GM19467 (cell line): Measurements from ENCODE around the gene TOR3A.

Experiments
- ATAC-seq: cut with Tn5 transposase; IDR thresholded peaks from one replicate; pipeline ENCODE4 v1.9.1; 2021; ENCODE audit warnings: mild to moderate bottlenecking, moderate library complexity; ENCODE audit not compliant: unreplicated experiment

The TOR3A gene

DNA sequence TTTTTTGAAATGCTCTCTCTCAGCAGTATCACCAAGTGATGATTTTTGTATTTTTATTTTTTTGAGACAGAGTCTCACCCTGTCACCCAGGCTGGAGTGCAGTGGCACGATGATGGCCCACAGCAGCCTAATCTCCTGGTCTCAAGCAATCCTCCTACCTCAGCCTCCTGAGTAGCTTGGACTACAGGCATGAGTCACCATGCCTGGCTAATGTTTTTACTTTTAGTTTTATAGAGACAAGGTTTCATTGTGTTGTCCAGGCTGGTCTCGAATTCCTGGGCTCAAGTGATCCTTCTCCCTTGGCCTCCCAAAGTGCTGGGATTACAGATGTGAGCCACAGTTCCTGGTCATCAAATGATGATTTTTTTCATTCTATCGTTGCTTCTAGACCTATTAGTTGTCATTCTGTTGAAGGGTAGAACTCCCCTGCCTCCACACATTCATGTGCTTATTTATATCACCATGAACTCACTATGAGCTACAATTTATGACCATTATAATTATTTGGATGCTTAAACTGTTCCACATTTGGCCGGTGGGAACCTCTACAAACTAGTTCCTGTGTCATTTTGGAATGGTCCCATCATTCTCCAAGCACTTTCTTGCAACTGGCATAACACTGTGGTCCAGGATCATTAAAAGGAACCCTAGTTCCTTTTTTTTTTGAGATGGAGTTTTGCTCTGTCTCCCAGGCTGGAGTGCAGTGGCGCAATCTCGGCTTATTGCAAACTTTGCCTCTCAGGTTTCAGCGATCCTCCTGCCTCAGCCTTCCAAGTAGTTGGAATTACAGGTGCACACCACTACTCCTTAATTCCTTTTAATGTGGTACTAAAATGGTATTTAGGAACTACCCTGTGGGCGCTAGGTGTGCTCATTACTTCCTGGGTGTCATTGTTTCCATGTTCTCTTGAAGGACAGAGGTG is 20.2 kb upstream of the TOR3A start:
- no peak for ATAC-seq

DNA sequence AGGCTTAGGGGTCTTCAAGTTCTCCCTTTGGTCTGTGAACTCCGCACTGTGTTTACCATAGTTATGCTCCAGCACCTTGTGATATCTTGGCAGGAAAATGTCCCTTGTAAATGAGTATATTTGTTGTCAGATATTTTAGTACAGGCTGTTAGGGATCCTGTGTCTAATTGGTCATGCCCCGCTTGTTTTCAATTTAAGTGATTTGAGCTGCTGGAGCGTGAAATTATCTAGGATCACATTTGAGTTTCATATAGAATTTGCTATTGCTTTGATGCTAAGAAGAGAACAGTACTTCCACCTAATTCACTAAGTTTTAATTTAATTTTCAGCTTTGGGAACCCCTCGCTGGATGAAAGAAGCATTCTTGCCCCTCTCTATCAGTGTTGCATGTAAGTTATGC is 15.4 kb upstream of the TOR3A start:
- ATAC-seq, result no peak

DNA sequence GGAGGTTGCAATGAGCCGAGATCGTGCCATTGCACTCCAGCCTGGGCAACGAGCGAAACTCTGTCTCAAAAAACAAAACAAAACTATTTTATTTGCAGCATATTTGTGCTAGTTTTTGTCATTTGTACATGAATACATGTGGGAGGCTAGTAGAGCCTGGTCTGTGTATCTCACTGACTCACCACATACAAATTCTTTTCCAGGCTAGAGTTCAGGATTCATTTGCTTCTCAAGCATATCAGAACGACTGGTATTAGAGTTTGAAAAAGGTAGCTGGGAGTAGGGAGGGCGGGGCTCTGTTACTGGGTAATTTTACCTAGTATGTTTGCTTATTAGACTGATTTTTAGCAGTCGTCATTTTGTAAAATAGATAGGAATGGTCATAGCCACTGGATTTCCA is 4.5 kb upstream of the TOR3A start:
- no peak for ATAC-seq

DNA sequence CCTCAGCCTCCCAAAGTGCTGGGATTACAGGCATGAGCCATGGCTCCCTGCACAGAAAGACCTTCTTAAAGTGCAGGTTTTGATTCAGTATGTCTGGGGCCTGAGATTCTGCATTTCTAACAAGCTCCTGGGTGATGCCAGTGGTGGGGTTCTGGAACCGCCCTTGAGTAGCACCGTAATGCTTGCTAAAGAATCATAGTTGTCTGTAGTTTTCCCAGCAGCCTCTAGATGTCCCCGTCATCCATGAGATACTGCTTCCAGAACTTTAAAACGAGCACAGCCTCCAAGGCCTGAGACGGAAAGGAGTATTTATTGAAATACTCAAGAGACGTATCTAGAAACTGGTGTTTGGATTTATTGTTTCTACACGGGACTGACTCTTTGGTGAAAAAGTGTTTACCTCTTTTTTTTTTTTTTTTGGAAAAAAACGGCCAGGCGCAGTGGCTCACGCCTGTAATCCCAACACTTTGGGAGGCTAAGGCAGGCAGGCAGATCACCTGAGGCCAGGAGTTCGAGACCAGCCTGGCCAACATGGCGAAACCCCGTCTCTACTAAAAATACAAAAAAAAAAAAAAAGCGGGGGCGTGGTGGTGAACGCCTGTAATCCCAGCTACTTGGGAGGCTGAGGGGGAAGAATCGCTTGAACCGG is 2.6 kb upstream of the TOR3A start:
- ATAC-seq, result no peak

DNA sequence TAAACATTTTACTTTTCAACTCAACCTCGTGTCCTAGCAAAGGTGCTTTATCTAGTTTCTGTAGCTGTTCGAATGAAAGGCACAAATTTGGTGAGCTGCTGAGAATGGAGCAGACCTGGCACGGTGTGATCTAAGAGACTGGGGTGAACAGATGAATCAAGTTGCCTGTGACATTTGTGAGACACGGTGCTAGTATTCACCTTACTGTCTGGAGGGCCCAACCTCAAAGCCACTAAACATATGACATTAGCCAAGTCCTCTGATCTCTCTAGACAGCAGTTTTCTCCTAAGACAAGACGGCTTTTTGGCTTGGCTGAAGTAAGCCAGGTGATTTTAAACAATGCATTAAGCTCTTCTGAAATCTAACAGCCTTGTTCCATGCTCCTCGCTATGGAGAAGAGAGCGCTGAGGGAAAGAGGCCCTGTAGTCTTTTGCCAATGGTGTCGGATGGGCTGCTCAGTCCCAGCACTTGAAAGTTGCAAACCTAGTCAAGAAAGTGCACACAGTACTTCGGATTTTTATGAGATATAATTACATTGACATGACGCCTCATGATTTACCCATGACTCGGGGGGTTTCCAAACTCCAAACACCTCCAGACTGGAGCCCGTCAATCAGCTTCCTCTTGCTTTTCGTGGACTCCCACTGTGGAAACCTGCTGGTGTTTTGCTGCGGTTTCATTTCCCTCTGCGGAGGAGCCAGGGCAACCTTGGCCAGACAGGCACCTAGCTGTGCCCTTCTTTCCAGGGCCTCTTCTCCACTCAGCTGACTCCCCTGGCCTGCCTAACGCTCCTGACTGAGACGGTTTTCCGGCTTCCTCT is 794 bp upstream of the TOR3A start:
- peak; percentile 16 for ATAC-seq

DNA sequence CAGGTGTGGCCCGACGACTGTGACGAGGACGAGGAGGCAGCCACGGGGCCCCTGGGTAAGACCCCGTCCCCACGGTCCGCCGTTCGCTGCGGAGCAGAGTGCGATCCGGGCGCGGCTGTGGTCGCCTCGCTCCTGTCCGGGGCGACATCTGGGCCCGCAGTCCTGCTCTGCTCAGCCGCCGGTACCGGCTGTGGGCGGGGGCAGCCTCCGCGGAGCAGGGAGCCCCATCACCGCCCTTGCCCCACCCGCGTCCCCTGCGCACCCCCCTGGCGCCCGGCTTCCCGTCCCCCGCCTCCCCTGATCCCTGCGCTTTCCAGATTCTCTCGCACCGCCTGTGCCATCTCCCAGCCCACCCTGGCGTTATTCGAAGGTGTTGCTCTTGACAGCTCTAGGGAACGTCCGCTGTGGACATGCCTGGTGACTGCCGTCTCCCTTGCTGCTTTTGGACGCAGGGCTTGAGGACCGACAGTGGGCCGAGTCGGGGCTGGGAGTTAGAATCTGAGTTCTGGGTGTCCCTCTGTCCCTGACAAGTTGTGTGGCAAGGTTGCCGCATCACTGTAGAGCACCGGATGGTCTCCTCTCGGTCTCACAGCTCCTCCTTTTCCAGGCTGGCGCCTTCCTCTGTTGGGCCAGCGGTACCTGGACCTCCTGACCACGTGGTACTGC is 596 bp downstream of the TOR3A start:
- ATAC-seq, result peak; percentile 14

DNA sequence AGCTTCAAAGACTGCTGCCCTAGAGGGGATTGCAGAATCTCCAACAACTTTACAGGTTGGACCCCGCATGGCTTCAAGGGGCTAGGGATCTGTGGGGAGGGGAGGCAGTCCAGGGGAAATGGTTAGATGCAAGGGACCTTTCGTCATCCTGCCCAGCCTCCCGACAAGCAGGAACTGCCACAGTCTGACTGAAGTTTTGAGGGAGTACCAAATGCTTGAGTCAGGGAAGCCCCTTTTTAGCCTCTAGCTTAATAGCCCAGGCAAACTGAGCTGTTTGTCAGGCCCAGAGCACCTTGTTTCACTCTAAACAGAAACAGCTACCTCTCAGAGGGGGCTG is 1.1 kb downstream of the TOR3A start:
- ATAC-seq, result no peak

DNA sequence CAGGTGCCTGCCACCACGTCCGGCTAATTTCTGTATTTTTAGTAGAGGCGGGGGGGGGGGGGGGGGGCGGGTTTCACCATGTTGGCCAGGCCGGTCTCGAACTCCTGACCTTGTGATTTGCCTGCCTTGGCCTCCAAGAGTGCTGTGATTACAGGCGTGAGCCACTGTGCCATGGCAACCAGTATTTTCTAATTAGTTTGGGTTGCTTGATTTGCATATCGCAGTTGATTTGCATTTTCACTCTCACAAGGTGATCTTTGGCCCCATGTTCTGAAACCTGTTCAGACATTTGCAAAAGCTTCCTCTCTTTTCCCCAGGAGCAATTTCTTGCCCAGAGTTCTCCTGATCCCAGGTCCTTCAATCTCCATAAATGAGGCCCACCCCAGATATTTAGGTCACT is 1.7 kb downstream of the TOR3A start:
- no peak for ATAC-seq

DNA sequence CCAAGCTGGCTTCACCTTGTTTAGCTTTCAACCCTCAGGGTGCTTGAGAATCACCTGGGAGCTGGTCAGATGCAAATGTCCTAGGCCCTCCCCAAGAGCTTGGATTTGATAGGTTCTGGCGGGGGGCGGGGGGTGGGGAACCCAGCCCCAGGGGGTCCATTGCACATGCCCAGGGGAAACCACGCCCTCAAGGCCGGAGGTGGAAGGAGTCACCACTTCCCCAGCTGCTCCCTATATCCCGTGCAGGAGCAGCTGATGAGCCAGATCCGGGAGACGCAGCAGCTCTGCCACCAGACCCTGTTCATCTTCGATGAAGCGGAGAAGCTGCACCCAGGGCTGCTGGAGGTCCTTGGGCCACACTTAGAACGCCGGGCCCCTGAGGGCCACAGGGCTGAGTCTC is 5.8 kb downstream of the TOR3A start:
- ATAC-seq, result no peak

DNA sequence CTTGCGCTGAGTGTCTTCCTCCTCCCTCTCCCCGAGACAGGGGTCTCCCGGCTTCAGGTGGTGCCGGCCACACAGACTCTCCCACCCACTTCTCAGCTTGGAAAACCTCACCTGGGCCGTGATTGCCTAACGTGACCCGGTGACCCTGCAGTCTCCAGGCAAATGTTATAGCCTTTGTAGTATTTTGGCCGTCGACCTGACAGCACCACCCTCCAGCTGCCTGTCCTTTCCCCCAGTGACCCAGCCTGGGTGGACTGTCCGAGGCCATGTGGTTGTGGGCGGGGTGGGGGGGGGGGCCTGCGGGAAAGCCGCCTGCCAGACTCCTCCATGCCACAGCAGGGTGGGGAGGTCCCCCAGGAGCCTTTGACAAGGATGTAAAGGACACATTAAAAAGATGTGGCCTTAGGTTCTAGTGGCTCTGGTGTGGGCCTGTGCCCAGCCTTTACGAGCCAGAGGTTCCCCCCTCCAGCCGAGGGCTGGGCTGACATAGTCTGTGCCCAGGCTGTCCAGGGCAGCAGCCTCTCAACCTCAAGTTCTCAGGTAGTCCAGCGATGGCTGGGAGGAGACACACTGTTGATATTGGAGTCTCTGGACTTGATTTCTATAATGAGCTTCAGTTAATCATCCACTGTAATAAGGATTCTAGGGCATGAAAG is 8.1 kb downstream of the TOR3A start:
- ATAC-seq, result no peak

DNA sequence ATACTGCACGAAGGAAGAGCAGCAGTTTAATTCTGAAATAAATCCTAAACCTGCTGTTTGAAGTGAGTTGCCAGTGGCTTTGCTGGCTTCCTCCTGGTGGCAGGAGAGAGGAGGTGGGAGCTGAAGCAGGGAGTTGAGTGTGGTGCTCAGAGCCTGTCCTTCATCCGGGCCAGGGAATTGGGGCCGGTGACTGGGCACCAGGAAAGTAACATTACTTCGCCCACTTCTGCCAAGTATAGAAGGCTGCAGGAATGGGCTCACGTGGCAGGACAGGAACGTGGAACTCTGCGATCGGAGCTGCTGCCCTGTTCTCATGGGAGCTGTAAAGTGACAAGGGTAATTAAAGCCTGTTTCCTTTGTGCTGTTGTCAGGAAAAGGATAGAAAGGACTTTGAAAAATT is 8.7 kb downstream of the TOR3A start:
- ATAC-seq, result no peak

DNA sequence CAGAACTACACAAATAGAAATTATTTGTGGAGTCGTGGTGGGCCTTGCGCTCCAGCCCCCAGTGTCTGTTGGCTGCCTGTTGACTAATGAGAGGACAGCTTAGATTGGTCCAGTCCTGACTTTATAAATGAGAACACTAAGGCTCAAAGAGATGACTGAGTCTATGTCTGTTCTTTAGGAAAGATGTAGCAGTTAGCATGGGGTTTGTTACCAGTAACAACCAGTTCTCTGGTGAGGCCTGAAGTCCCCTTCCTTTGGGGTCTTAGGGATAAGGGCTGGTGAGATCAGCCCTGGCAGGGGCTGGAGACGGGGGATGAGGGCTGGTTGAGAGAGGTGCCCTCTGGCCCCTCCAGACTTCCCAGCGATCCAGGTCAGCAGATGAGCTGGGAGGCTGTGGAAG is 9.1 kb downstream of the TOR3A start:
- ATAC-seq, result no peak

DNA sequence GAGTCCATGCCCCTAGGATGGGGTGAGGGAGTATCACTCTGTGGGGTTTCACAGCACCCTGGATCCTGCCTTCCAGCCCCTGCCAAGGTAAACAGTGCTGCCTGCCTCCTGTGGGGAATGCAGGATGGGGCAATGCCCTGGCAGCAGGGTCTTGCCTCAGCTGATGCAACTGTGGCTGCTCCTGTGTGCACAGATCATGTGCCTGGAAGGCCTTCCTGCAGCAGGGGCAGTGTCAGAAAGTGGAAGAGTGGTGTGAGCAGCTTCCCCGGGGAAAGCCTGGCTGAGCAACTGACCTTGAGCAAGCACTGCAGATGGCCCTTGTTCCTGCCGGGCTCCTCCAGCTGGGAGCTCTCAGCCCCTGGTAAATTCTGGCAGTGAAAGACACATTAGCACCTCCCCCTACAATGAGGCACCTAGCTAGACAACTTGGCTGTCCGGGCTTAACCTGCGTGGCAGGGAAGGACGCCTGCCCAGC is 9.9 kb downstream of the TOR3A start:
- no peak for ATAC-seq

DNA sequence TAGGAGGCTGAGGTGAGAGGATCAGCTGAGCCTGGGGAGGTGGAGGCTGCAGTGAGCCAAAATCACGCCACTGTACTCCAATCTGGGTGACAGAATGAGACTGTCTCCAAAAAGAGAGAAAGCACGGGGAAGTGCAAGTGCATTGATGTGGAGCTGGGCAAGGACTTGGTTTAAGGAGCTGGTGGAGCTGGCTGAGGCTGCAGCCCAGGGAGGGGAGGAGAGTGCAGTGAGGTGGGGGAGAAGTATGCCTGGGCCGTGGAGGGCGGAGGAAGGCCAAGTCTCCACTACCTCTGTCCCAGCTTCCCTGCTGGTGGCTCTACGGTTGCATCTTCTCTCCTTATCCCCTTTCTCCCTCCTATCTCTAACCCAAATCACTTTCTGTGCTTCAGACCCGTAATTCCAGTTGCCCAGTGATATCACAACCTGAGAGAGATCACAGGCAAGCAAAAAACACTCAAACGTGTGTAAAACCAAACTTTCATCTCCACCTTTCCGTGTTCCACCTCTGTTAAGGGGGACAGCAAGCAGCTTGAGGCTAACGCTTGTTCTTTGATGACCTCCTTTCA is 11.1 kb downstream of the TOR3A start:
- ATAC-seq, result no peak

DNA sequence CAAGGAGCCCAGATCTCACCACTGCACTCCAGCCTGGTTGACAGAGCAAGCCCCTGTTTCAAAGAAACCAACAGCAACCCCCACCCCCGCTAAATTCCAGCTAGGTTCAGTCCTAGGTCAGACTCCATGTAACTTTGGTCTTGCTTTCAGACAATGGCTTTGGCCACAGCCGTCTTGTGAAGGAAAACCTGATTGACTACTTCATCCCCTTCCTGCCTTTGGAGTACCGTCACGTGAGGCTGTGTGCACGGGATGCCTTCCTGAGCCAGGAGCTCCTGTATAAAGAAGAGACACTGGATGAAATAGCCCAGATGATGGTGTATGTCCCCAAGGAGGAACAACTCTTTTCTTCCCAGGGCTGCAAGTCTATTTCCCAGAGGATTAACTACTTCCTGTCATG is 12.9 kb downstream of the TOR3A start:
- no peak for ATAC-seq

DNA sequence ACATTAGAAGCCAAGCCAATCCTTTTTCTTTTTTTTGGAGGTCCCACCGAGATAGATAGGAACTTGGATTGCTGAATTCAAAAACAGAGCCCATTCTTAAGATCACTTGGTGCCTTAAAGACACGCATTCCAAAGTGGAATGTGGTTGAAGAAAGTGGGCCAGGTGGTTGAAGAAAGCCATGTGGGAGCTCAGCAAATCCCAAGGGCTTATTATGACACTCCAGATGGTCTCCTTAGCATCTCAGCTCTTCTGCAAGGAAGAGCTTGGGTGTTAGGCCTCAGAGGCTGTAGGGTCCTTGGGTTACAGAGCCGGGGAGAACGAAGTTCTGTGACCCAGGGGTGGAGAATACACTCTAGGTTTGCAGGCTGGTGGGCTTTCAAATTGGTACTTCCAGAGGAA is 13.5 kb downstream of the TOR3A start:
- no peak for ATAC-seq

DNA sequence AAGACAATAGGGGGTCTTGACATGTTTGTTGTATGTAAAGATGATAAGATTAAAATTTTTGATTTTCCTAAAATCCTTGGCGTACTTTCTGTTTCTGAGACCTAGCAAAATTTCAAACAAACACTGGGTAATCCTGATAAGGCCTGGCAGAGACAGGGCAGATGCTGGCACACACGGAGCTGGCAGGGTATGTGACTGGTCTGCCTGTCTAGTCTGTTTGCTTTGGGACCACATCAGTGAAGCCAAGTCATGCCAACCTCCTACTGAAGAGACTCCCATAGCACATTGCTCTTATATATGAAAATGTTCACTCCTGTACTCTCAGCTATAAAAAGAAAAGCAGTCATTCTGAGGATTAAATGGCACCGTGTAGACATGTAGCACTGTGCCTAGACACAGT is 14.1 kb downstream of the TOR3A start:
- no peak for ATAC-seq

DNA sequence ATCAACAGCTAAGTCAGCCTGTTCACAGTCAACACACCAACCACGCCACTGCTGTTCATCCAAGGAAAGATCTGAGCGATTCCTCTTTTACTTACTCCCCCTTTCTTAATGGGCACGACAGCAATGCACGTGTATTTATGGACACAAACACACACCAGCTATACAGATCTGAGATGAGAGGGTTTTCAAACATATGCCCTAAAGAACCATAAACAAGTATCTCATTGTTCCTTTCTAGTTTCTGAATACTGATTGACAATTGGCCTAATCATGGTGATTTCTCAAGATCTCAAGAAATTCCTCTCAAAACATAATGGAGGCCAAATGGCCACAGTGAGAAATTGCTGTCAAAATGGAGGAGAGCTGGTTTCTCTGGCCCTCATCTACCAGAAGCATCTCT is 18.0 kb downstream of the TOR3A start:
- no peak for ATAC-seq

DNA sequence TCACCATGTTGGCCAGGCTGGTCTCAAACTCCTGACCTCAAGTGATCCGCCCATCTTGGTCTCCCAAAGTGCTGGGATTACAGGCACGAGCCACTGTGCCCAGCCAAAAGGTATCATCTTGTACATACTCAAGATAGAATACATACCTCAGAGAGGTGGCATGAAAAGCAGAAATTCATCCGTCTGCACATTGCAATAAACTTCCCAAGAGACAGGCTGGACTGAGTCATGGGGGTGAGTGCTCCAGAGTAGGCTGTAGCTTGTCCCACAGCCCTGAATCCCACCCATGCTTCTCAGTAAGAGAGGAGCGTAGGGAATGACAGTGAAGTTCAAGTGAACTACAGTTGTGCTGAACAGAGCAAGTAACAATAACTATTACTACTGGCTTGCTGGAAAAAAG is 19.7 kb downstream of the TOR3A start:
- ATAC-seq, result no peak

DNA sequence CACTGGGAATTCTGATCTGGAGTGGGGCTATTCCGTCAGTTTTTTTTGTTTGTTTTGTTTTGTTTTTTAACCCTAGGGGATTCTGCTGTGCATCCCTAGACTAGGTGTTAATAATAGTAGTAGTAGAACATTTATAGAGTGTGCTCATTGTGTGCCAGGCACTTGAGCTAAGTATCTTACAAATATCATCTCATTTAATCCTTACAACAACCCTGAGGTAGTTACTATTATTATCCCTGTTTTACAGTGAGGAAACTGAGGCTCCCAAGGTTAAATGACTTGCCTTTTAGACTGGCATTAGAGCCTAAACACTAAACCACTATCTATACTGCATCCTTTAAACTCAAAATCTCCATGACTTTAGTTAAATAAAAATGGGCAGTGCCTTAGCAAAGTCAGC is 22.1 kb downstream of the TOR3A start:
- no peak for ATAC-seq
